Measurements from ENCODE around the gene PTGS1.
"Not testable (repeated sequence)": the region's sequence is repeated elsewhere in the genome, so short reads cannot be mapped to it uniquely, and the experiment has no call there.

Gene PTGS1

DNA sequence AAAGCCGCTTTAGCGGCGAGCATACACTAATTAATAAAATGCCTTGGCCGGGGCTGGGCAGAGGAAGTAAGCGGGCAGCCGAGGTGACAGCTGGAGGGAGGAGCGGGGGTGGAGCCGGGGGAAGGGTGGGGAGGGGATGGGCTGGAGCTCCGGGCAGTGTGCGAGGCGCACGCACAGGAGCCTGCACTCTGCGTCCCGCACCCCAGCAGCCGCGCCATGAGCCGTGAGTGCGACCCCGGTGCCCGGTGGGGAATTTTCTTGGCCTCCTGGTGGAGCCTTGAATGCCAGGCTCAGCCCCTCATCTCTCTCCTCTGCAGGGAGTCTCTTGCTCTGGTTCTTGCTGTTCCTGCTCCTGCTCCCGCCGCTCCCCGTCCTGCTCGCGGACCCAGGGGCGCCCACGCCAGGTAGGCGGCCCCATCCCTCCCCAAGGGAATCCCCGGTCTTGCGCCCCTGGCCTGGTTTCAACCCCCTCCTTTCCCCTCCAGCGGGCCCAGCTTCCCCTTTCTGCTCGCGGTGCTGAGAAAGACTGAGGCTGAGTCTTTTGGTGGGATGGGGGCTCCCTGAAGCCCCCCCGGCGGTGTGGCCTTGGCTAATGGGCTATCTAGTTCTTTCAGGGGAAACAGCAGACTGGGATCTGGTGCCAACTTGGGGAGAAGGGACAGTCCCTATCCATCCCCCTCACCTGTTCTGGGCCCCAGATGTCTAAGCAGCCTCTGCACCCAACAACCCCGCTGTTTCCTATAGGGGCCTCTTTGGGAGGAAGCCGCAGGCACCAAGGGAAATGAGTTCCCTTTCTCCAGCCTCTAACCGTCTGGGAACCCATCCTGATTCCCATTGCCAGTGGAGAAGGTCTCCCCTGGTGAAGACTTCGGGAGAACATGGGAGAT is at the start of gene PTGS1:
TSS of gene PTGS1 (plus strand) at position 156 of the 887 bp plus-strand sequence. CDS start at position 217, 61 bp downstream.
- DNase-seq, result no peak

DNA sequence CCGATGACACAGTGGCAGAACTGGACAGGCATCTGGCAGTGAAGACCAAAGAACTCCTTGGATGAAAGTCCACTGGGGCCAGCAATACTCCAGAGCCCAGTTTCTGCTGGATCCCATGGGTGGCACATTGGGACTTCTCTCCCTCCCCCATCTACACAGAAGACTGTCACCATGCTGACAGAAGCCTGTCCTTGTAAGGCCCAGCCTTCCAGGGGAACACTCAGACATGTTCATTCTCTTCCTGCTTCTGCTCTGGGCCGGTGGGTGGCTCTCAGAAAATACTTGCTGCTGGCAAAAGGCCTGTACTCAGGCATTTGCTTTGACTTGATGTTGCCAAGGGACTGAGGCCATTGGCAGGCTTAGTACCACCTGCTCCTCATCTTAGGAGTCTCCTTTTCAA is 48.3 kb upstream of the PTGS1 start:
- no peak for DNase-seq

- not testable (repeated sequence) for DNase-seq
These were observed 46.2 kb upstream of the PTGS1 start for GRCh38 chr9:122324665-122325064.

DNA sequence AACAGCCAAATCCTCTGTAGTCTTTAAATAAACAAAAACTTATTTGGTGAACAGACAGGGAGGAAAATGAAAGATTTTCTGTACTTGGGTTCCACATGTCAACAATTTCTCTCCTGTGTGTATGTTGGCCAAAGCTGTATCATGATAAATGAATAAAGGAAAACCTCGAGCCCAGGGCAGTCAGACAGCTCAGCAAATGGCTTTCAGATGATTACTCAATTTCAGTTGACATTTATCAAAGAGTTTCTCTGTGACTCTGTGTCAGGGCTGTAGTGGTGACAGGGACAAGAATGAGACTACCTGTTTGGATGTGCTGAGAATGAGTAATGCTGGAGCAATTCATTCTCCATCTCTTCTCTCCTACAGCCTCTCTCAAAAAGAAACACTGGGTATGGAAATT is 45.7 kb upstream of the PTGS1 start:
- no peak for DNase-seq

GRCh38 chr9:122327175-122327574 is 43.6 kb upstream of the PTGS1 start:
- DNase-seq, result no peak

GRCh38 chr9:122329597-122329996 is 41.2 kb upstream of the PTGS1 start:
- DNase-seq, result no peak

DNA sequence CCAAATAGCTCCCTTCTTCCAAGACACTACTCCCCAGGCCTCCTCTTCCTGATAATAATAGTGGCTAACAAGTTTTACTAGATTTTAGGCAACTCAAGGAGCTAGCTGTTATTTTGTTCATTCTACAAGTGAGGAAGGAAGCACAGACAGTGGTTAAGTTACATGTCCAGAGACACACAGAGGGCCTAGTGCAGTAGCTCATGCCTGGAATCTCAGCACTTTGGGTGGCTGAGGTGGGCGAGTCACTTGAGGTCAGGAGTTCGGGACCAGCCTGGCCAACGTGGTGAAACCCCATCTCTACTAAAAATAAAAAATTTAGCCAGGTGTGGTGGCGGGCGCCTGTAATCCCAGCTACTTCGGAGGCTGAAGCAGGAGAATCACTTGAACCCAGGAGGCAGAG is 40.4 kb upstream of the PTGS1 start:
- DNase-seq, result not testable (repeated sequence)

GRCh38 chr9:122331523-122331927 is 39.3 kb upstream of the PTGS1 start:
- DNase-seq, result no peak

- no peak for DNase-seq
These were observed 38.7 kb upstream of the PTGS1 start for GRCh38 chr9:122332083-122332482.

- DNase-seq, result no peak
These were observed 38.2 kb upstream of the PTGS1 start for GRCh38 chr9:122332644-122333043.

DNA sequence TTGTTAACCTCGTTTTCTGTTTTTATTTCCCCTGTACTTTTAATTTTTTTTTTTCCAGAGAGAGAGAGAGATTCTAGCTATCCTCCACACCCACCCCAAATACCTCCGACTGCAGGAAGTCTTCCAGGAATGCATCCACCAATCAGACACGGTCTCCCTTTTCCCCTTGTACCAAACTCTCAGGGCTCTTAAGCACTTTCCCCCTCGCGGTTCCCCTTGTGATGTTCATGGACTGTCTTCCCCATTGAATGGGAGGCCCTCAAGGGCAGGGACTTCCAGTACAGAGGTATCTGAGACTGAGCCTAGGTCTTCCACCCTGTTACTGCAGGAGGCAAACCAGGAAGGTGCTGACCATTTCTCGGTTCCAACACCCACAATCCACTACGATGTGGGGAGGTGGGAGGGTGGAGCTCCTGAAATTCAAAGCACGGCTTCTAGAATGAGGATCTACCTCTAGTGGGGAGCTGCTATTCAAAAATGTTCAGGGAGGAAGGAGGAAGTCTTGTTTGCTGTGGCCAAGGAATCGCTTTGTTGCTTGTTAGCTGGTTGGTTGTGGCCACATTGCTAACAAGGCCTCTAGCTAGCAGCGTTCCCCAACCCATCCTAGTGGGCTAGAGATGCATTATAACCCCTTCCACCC is 37.5 kb upstream of the PTGS1 start:
- no peak for DNase-seq

GRCh38 chr9:122334916-122335315 is 35.9 kb upstream of the PTGS1 start:
- no peak for DNase-seq

DNA sequence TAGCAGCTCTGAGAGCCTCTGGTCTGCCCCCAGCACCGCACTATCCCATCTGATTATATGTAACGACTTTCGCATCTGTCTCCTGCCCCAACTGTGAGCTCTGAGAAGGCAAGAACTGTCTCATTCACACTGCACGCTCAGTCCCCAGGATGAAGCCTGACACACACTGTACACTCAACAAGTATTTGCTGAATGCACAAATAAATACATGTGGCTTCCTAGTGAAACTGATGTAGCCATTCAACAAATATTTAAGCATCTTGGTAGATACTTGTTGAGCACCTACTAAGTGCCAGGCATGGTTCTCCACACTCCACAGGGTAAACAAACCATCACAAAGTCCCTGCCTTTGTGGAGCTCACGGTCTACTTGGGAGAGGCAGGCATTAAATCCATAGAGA is 34.6 kb upstream of the PTGS1 start:
- DNase-seq, result no peak

DNA sequence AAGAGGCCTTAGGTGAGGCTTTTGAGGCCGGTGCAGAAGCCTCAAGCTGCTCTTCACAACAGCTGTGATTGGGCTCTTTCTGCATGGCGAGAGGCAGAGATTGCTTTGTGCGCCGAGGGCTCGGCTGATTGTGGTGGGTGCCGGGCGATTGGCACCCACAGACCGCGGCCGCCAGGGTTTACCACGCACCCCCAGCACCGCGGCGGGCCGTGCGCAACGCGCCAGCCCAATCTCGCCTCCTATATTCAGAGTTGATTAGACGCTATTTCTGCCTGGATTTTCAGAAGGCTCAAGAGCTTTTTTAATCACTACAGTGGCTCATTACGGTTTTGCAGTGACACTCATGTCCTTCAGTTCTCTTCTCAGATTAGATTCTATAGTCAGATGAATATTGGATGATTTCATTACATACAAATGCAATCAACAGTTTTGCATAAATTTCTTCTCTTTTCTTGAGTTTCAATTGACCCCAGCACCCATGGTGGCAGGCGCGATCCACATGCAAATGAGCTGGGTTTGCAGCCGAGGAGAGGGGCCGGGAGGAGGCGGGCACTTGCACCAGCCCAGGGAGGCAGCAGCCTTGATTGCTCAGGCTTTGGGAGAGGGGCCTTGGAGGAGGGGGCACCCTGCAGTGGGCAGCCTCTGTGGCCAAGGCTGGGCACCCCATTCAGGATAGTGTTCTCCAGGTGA is 33.8 kb upstream of the PTGS1 start:
- DNase-seq, result no peak

- DNase-seq, result no peak
These were observed 33.3 kb upstream of the PTGS1 start for GRCh38 chr9:122337556-122337929.

DNA sequence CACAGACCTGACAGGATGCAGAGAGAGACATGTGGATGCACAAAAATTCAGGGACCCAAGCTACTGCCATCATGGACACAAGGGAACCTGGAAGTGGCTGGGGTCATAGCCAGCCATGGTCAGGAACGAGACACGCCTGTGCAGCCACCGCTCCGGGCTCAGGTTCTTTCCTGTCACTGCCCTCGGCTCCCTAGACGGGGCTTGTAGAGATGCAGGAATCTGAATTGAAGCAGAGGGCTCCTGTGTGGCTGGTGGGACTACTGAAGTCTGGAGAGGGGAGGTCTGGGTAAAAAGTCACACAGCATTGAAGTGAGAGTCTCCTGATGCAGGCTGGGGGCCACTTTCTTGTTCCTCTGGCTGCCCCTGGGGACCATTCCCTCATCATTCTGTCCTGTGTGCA is 32.3 kb upstream of the PTGS1 start:
- no peak for DNase-seq

DNA sequence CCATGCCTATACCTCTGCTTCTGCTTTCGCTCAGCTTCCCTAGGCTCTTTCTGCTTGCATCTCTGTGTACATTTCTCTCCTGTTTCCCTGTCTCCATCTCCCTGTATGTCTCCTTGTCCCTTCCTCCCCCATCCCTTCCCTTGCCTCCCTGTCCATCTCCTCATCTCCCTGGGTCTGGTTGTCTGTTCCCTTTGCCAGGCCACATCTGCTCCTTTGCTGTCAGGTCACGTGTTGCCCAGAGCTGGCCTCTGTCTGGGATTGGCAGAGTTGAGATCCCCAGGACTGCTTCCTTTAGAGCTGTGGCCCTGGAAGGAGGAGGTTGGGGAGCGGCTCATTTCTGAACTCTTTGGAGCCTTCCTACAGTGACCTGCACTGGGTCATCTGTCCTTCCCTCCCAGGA is 31.8 kb upstream of the PTGS1 start:
- no peak for DNase-seq

DNA sequence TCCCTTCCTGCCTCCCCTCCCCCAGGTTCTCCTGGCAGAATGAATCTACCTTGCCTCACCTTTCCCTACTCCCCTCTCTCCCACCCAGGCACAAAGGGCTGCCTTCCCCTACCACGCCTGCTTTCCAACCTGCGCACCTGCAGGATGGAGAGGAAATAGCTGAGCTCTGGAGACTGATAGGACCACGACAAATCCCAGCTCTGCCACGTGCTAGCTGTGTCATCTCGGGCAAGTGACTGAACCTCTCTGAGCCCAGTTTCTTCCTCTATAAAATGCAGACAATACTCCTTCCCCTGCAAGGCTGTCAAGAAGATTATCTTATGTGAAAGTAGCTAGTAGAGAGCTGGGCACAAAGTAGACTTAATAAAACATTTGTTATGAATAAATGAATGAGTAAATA is 31.2 kb upstream of the PTGS1 start:
- no peak for DNase-seq

DNA sequence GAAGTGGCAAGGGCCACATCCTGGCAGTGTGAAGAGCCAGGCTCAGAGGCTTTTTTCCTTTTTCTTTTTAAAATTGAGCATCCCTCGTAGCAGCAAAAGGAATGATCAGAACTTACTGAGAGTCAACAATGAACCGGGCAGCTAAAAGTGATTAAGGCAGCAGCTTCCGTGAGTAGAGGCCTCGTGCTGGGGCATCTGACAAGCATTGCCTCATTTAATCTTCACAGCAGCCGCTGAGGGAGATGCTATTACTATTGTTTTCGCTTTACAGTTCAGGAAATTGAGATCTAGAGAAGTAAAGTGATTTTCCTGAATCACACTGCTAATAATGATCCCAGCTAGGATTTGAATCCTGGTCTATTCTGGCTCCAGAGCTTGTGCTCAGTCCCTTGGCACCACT is 30.7 kb upstream of the PTGS1 start:
- DNase-seq, result no peak

DNA sequence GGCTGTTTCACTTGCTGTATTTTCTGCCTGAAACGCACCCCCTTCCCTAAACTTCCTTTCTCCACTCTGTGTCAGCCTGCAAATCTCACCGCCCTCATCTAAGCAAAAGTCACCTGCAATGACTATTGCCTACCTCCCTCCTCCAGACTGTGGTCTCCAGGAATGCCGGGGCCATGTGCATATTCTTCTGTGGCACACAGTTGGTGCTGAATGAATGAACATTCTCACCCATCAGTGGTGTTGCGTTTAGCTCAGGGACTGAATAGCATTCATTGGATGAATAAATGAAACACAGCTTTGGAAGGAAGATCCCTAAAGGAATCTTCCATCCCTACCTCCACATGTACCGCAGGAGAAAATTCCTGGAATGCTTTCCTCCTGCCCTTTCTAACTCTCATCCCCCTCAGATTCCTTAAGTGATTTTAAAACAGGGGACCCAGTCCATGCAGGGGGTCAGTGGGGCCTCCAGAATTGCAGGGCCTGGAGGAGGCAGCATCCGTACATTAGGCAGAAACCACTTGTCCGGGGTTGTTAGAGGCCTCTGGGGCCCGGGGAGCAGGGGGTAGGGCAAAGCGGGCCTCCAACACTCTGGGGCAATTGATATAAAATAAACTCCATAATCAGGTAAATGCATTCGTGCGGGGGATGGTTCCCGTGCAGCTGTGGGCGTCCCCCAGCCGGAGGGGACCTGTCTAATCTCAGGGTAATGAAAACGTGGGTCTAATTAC is 28.3 kb upstream of the PTGS1 start:
- no peak for DNase-seq

GRCh38 chr9:122346478-122347347 is 24.1 kb upstream of the PTGS1 start:
- DNase-seq, result peak; percentile 48
